Fibroblast of lung (primary cell): ENCODE measurements around the gene MEGF9. TPM values are rescaled to one million over a fixed set of nuclear protein-coding genes. Genes with fewer than 3 reads are reported as not detected.
A peak's percentile ranks its signal among the peaks of the same experiment; 100 is the strongest.

Experiments
- DNase-seq, 2 donors: peaks; one replicate each; pipeline versions ENCODE4 v3.0.0 to v3.0.0-alpha.2; 2010; ENCODE audit warnings: low read depth in 2 of 2
- H2AFZ ChIP-seq: 2 replicates; pipeline ENCODE4 v1.5.1; 2012; ENCODE audit warnings: low read length, control low read depth, inconsistent platforms
- H3K27ac ChIP-seq: 2 replicates; pipeline ENCODE4 v1.5.1; 2011; ENCODE audit warnings: low read length, control low read depth; ENCODE audit not compliant: insufficient read depth
- H3K27me3 ChIP-seq: 2 replicates; pipeline ENCODE4 v1.5.1; 2011; ENCODE audit warnings: mild to moderate bottlenecking, low read length; ENCODE audit not compliant: control insufficient read depth, insufficient read depth
- H3K36me3 ChIP-seq: 2 replicates; pipeline ENCODE4 v1.5.1; 2011; ENCODE audit warnings: low read length; ENCODE audit not compliant: control insufficient read depth, insufficient read depth
- H3K4me1 ChIP-seq: 2 replicates; pipeline ENCODE4 v1.5.1; 2011; ENCODE audit warnings: low read length; ENCODE audit not compliant: control insufficient read depth, insufficient read depth; ENCODE audit errors: extremely low read depth
- H3K4me2 ChIP-seq: 2 replicates; pipeline ENCODE4 v1.5.1; 2011; ENCODE audit warnings: low read length, control low read depth; ENCODE audit not compliant: insufficient read depth; ENCODE audit errors: extremely low read depth
- H3K4me3 ChIP-seq, 4 experiments: fragments of 200-600 bp in 1 of 4; sonication (generic) in 1 of 4; replicated peaks in 1 of 4; 2 replicates each; pipeline ENCODE4 v1.5.1; 2011 to 2016; ENCODE audit warnings: low read length in 4 of 4, low read depth in 3 of 4, mild to moderate bottlenecking in 3 of 4, control low read depth in 2 of 4, inconsistent platforms in 1 of 4, mixed read lengths in 1 of 4; ENCODE audit not compliant: insufficient read depth in 1 of 4; ENCODE audit errors: control extremely low read depth in 1 of 4
- H3K79me2 ChIP-seq: 2 replicates; pipeline ENCODE4 v1.5.1; 2012; ENCODE audit warnings: mild to moderate bottlenecking, low read length, inconsistent platforms; ENCODE audit not compliant: control insufficient read depth, insufficient read depth
- H3K9ac ChIP-seq: 2 replicates; pipeline ENCODE4 v1.5.1; 2011; ENCODE audit warnings: mild to moderate bottlenecking, low read length, control low read depth; ENCODE audit not compliant: insufficient read depth
- H3K9me3 ChIP-seq: 2 replicates; pipeline ENCODE4 v1.5.1; 2012; ENCODE audit warnings: low read depth, low read length; ENCODE audit not compliant: control insufficient read depth, insufficient read depth
- H4K20me1 ChIP-seq: 2 replicates; pipeline ENCODE4 v1.5.1; 2011; ENCODE audit warnings: low read length; ENCODE audit not compliant: control insufficient read depth, insufficient read depth; ENCODE audit errors: extremely low read depth
- CTCF ChIP-seq, 2 donors: IDR thresholded peaks in 1 of 2; conservative IDR thresholded peaks in 1 of 2; 1 replicate in 1 of 2; 2 replicates in 1 of 2; pipeline ENCODE4 v1.5.1; 2011 to 2012; ENCODE audit warnings: low read length in 2 of 2, control low read depth in 1 of 2, inconsistent platforms in 1 of 2, low read depth in 1 of 2, mild to moderate bottlenecking in 1 of 2
- EZH2 ChIP-seq: IDR thresholded peaks from 2 replicates; pipeline ENCODE4 v1.5.1; 2012; ENCODE audit warnings: low read length, control low read depth, mild to moderate bottlenecking; ENCODE audit errors: missing control alignments
- polyA minus RNA-seq: library from RNA; depleted of rRNA, polyadenylated mRNA; stranded (reverse); fragments of >200 nt; gene quantifications from 2 replicates; pipeline ENCODE4 v1.2.3, GENCODE V29; 2011; ENCODE audit warnings: low replicate concordance
- polyA plus RNA-seq, 2 donors: library from polyadenylated mRNA; depleted of rRNA in 1 of 2; stranded (reverse) in 1 of 2; unstranded in 1 of 2; fragments of >200 nt; gene quantifications; 2 replicates each; pipeline ENCODE4 v1.2.1, GENCODE V29; 2011 to 2012; ENCODE audit warnings: missing spikeins in 1 of 2
- total RNA-seq: library from RNA; depleted of rRNA; stranded (reverse); fragments of >200 nt; gene quantifications from 2 replicates; pipeline ENCODE4 v1.2.1, GENCODE V29; 2014

The MEGF9 gene
- total RNA-seq (15.9 and 24.9 TPM in 2 replicates), polyA plus RNA-seq (15.8 and 21.9 TPM in 2 replicates), polyA minus RNA-seq (4.0 and 6.9 TPM in 2 replicates)
- 12.9 and 17.6 TPM in 2 replicates for polyA plus RNA-seq (2012)

GRCh38 chr9:120714088-120714845, at the start of gene MEGF9:
Gene MEGF9, minus strand, starts transcription at chr9:120714470. Its CDS starts 112 bp downstream, at chr9:120714358.
- TF ChIP-seq EZH2 = no peak
- no peak for TF ChIP-seq CTCF (conservative IDR thresholded peaks at IDR 0.05 in 1 of 2, IDR thresholded peaks at IDR 0.05 in 1 of 2; ENCODE audit: low read depth in 1 of 2, low read length in 2 of 2)
- peaks cover 23% of the 10 kb centered on the region for H3K4me1 ChIP-seq
- H3K79me2 ChIP-seq = peaks cover 27% of the 10 kb centered on the region
- H3K9me3 ChIP-seq = no peaks in the 10 kb centered on the region
- H3K27me3 ChIP-seq = no peaks in the 10 kb centered on the region
- DNase-seq = peak; percentile 96 to 97
- peak within 1 kb of the TSS; percentile 78 for H3K9ac ChIP-seq
- H3K4me2 ChIP-seq = peak within 1 kb of the TSS; percentile 85
- no peaks in the 10 kb centered on the region for H4K20me1 ChIP-seq
- H3K27ac ChIP-seq = peak within 1 kb of the TSS; percentile 85
- peak within 1 kb of the TSS; percentile 74 to 84 (median 78) for H3K4me3 ChIP-seq
- no peaks in the 10 kb centered on the region for H3K36me3 ChIP-seq
- peak within 1 kb of the TSS; percentile 66 for H2AFZ ChIP-seq

- no peak overlapping the region for H2AFZ ChIP-seq
These were observed 46.7 kb upstream of the MEGF9 start for GRCh38 chr9:120761006-120761405.

More at GRCh38 chr9:120761006-120761405, 46.7 kb upstream of the MEGF9 start:
- Histone ChIP-seq H4K20me1 (no peaks in the 10 kb centered on the region), H3K9ac (no peak overlapping the region), H3K36me3 (peaks cover 9% of the 10 kb centered on the region), H3K4me1 (no peaks in the 10 kb centered on the region), H3K27me3 (no peaks in the 10 kb centered on the region), H3K4me2 (no peak overlapping the region), H3K79me2 (no peaks in the 10 kb centered on the region), H3K4me3 (no peak overlapping the region), H3K9me3 (no peaks in the 10 kb centered on the region), H3K27ac (no peak overlapping the region)
- DNase-seq = peak in 1 of 2 donors; percentile 15
- TF ChIP-seq CTCF (conservative IDR thresholded peaks at IDR 0.05 in 1 of 2, IDR thresholded peaks at IDR 0.05 in 1 of 2; ENCODE audit: low read depth in 1 of 2, low read length in 2 of 2) = no peak
